ENCODE data around the gene ZNF319. TPM values are rescaled to one million over a fixed set of nuclear protein-coding genes. Genes with fewer than 3 reads are reported as not detected.
"Not testable (repeated sequence)": the region's sequence is repeated elsewhere in the genome, so short reads cannot be mapped to it uniquely, and the experiment has no call there.

ZNF319 gene
- polyA plus RNA-seq, 3 donors, result 1.9 to 11.5 (median 4.7) TPM

GRCh38 chr16:57981636-57982035 is 18.8 kb downstream of the ZNF319 start:
- no peak overlapping the region for H3K4me2 ChIP-seq (replicated peaks; ENCODE audit: extremely low read depth, low read length, poor library complexity, severe bottlenecking)
- no peaks in the 10 kb centered on the region for H3K36me3 ChIP-seq (replicated peaks in 1 of 2; ENCODE audit: control insufficient read depth in 1 of 2, insufficient read depth in 2 of 2, low read length in 2 of 2)
- no peak overlapping the region for H3K27ac ChIP-seq (ENCODE audit: low read depth in 1 of 2, low read length in 2 of 2)
- DNase-seq, result no peak
- no peaks in the 10 kb centered on the region for H3K9me3 ChIP-seq (replicated peaks in 1 of 2; ENCODE audit: control insufficient read depth in 1 of 2, insufficient read depth in 1 of 2, low read length in 2 of 2)
- H3K9ac ChIP-seq (ENCODE audit: insufficient read depth, low read length, poor library complexity, severe bottlenecking), result no peak overlapping the region
- no peak overlapping the region for H3K4me3 ChIP-seq (replicated peaks in 1 of 3; ENCODE audit: low read depth in 2 of 3, low read length in 3 of 3)
- peaks cover 31 to 34% (median 31%) of the 10 kb centered on the region in 3 donors for H3K27me3 Mint-ChIP-seq (ENCODE audit: low read depth in 3 of 3)
- no peaks in the 10 kb centered on the region for H3K79me2 ChIP-seq (ENCODE audit: insufficient read depth, low read length)
- peaks cover 0 to 2% of the 10 kb centered on the region in 2 donors for H3K36me3 Mint-ChIP-seq
- WGBS (ENCODE audit: insufficient coverage), result 93% methylated on average over 5 of the region's 7 CpGs
- peaks cover 0 to 11% (median 0%) of the 10 kb centered on the region in 7 donors for H3K9me3 Mint-ChIP-seq
- TF ChIP-seq CTCF (IDR thresholded peaks at IDR 0.05), result no peak
- peaks cover 13 to 15% of the 10 kb centered on the region in 2 donors for H3K4me1 ChIP-seq (ENCODE audit: control insufficient read depth in 1 of 2, insufficient read depth in 2 of 2, low read length in 2 of 2)
- H3K27ac Mint-ChIP-seq, result no peak overlapping the region
- H4K20me1 ChIP-seq (ENCODE audit: insufficient read depth, low read length), result no peaks in the 10 kb centered on the region
- H3K27me3 ChIP-seq (ENCODE audit: control insufficient read depth in 2 of 2, insufficient read depth in 2 of 2, low read length in 2 of 2), result peaks cover 0 to 25% of the 10 kb centered on the region in 2 donors
- H3K4me1 Mint-ChIP-seq, result peaks cover 11% of the 10 kb centered on the region
- no peak overlapping the region for H3K4me3 Mint-ChIP-seq
- intact Hi-C loops (cut with micrococcal nuclease), result no loop called here
- H2AFZ ChIP-seq (ENCODE audit: insufficient read depth, low read depth, low read length, poor library complexity, severe bottlenecking), result no peak overlapping the region

GRCh38 chr16:57979006-57979585 is 21.4 kb downstream of the ZNF319 start:
- Histone ChIP-seq H2AFZ (ENCODE audit: insufficient read depth, low read depth, low read length, poor library complexity, severe bottlenecking) (no peak overlapping the region), H3K4me1 (ENCODE audit: control insufficient read depth in 1 of 2, insufficient read depth in 2 of 2, low read length in 2 of 2) (peaks cover under 1% of the 10 kb centered on the region in 2 donors), H3K9me3 (replicated peaks in 1 of 2; ENCODE audit: control insufficient read depth in 1 of 2, insufficient read depth in 1 of 2, low read length in 2 of 2) (no peaks in the 10 kb centered on the region), H4K20me1 (ENCODE audit: insufficient read depth, low read length) (no peaks in the 10 kb centered on the region), H3K4me3 (replicated peaks in 1 of 3; ENCODE audit: low read depth in 2 of 3, low read length in 3 of 3) (no peak overlapping the region), H3K79me2 (ENCODE audit: insufficient read depth, low read length) (no peaks in the 10 kb centered on the region), H3K27ac (ENCODE audit: low read depth in 1 of 2, low read length in 2 of 2) (no peak overlapping the region), H3K9ac (ENCODE audit: insufficient read depth, low read length, poor library complexity, severe bottlenecking) (no peak overlapping the region), H3K4me2 (replicated peaks; ENCODE audit: extremely low read depth, low read length, poor library complexity, severe bottlenecking) (no peak overlapping the region), H3K27me3 (ENCODE audit: control insufficient read depth in 2 of 2, insufficient read depth in 2 of 2, low read length in 2 of 2) (peaks cover 0 to 4% of the 10 kb centered on the region in 2 donors), H3K36me3 (replicated peaks in 1 of 2; ENCODE audit: control insufficient read depth in 1 of 2, insufficient read depth in 2 of 2, low read length in 2 of 2) (no peaks in the 10 kb centered on the region)
- no peaks in the 10 kb centered on the region for H3K9me3 Mint-ChIP-seq
- no peaks in the 10 kb centered on the region for H3K36me3 Mint-ChIP-seq
- H3K27me3 Mint-ChIP-seq (ENCODE audit: low read depth in 3 of 3), result peaks cover 9 to 12% (median 10%) of the 10 kb centered on the region in 3 donors
- DNase-seq, result no peak
- intact Hi-C loops (cut with micrococcal nuclease), result no loop called here
- no peak for TF ChIP-seq CTCF (IDR thresholded peaks at IDR 0.05)
- no peak overlapping the region for H3K27ac Mint-ChIP-seq
- WGBS (ENCODE audit: insufficient coverage), result 78% methylated on average over 7 of the region's 11 CpGs
- peaks cover 1% of the 10 kb centered on the region for H3K4me1 Mint-ChIP-seq
- H3K4me3 Mint-ChIP-seq, result no peak overlapping the region

GRCh38 chr16:57978070-57978465 is 22.4 kb downstream of the ZNF319 start:
- H3K27ac Mint-ChIP-seq; intact Hi-C loops (cut with micrococcal nuclease); H3K9ac ChIP-seq (ENCODE audit: insufficient read depth, low read length, poor library complexity, severe bottlenecking); H3K4me3 ChIP-seq (replicated peaks in 1 of 3; ENCODE audit: low read depth in 2 of 3, low read length in 3 of 3); H3K4me3 Mint-ChIP-seq; DNase-seq; H3K4me1 ChIP-seq (ENCODE audit: control insufficient read depth in 1 of 2, insufficient read depth in 2 of 2, low read length in 2 of 2); H3K27me3 Mint-ChIP-seq (ENCODE audit: low read depth in 3 of 3); H3K4me2 ChIP-seq (replicated peaks; ENCODE audit: extremely low read depth, low read length, poor library complexity, severe bottlenecking); H3K36me3 ChIP-seq (replicated peaks in 1 of 2; ENCODE audit: control insufficient read depth in 1 of 2, insufficient read depth in 2 of 2, low read length in 2 of 2); H2AFZ ChIP-seq (ENCODE audit: insufficient read depth, low read depth, low read length, poor library complexity, severe bottlenecking); H3K79me2 ChIP-seq (ENCODE audit: insufficient read depth, low read length); H4K20me1 ChIP-seq (ENCODE audit: insufficient read depth, low read length); H3K27me3 ChIP-seq (ENCODE audit: control insufficient read depth in 2 of 2, insufficient read depth in 2 of 2, low read length in 2 of 2); H3K4me1 Mint-ChIP-seq; H3K9me3 ChIP-seq (replicated peaks in 1 of 2; ENCODE audit: control insufficient read depth in 1 of 2, insufficient read depth in 1 of 2, low read length in 2 of 2); H3K36me3 Mint-ChIP-seq; H3K9me3 Mint-ChIP-seq; H3K27ac ChIP-seq (ENCODE audit: low read depth in 1 of 2, low read length in 2 of 2): not testable (repeated sequence)
- 86% methylated on average over 1 of the region's 2 CpGs for WGBS (ENCODE audit: insufficient coverage)

Data from CD14-positive monocyte (primary cell).